Mononuclear cell (primary cell): ENCODE measurements around the gene PAK1. TPM values are rescaled to one million over a fixed set of nuclear protein-coding genes. Genes with fewer than 3 reads are reported as not detected.

ENCODE experiments used
- H3K27me3 ChIP-seq: 2 replicates; pipeline ENCODE4 v1.6.0; 2011; ENCODE audit warnings: low read length, control low read depth; ENCODE audit not compliant: insufficient read depth
- H3K4me1 ChIP-seq: 2 replicates; pipeline ENCODE4 v1.5.1; 2011; ENCODE audit warnings: mild to moderate bottlenecking, low read length, control low read depth; ENCODE audit not compliant: insufficient read depth
- H3K4me3 ChIP-seq: 2 replicates; pipeline ENCODE4 v1.5.1; 2011; ENCODE audit warnings: mild to moderate bottlenecking, low read length, moderate library complexity
- H3K9me3 ChIP-seq: 2 replicates; pipeline ENCODE4 v1.5.1; 2011; ENCODE audit warnings: low read depth, mild to moderate bottlenecking, control low read depth, low read length
- total RNA-seq: library from RNA; depleted of rRNA; stranded (reverse); fragments of >200 nt; gene quantifications from one replicate; pipeline ENCODE4 v1.2.3, GENCODE V29; 2012

Gene PAK1
- total RNA-seq, 1 donor = 29.2 TPM

DNA sequence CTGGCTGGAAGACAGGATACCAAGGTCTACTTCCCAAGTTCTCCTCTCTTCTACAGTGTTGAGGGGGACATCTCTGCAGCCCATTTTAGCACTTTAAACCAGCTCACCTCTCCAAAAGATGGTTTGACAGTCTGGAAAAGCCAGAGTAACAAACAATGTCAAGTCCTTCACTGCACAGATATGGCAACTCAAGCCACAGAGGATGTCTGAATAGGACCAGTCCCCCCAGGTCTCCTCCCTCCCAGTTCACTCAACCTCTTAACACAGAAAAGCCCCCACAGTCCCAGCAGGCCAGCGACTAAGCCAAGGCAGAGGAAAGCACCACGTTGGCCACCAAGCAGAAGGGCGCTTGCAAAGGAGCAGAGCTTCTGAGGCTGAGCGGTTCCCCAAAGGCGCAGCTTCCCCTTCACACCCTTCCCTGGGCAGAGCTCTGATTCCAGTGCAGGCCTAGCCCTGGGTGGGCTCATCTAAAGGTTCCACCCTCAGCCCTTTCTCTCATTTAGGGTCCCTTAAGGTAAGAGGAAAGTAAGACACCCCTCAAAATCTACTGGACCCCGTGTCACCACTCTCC lies 62.7 kb downstream of the PAK1 start:
- Histone ChIP-seq H3K27me3 (no peaks in the 10 kb centered on the region), H3K9me3 (no peaks in the 10 kb centered on the region), H3K4me1 (peaks cover 57% of the 10 kb centered on the region), H3K4me3 (peak overlapping the region; percentile 66)

DNA sequence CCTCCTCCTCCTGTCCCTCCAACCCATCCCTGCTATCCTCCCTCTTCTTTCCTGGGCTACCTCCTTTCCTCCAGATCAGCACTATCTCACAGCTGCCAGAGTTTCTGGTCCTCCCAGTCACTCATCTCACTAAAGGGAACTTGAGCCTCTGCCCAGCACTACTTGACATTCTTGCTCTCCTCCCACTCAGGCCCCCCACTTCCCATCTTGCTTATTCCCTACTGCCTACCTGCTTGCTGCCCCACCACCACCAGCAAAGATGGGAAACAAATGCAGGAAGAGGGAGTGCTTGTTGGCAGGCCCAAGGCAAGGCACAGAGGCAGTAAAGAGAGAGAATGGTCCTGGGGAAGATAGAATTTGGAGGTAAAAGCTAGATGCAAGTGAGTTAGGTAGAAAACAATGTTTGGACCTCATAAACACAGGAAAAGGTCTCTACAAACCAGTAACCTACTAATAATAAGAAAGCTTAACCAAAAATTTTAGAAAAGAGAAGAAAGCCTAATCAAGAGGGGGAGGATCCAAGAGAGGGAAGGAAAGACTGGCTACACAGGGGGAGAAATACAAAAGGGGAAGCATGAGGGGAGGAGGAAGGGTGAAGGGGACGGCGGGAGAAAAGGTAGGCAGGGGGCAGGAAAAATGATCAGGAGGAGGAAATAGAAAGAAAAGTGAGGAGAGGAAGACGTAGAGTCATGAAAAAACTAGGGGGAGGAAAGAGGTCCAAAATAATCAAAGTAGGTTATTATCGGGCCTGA lies 63.6 kb downstream of the PAK1 start:
- Histone ChIP-seq H3K4me1 (peaks cover 64% of the 10 kb centered on the region), H3K9me3 (no peaks in the 10 kb centered on the region), H3K4me3 (peak overlapping the region; percentile 66), H3K27me3 (no peaks in the 10 kb centered on the region)

DNA sequence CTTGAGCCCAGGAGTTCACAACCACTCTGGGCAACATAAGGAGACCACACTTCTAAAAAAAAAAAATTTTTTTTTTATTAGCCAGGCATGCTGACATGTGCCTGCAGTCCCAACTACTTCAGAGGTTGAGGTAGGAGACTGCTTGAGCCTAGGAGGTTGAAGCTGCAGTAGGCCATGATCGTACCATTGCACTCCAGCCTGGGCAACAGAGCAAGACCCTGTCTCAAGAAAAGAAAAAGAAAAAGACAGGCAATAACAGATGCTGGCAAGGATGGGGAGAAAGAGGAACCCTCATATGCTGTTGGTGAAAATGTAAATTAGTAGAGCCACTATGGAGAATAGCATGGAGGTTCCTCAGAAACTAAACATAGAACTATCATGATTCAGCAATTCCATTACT lies 64.8 kb downstream of the PAK1 start:
- H3K4me1 ChIP-seq = peaks cover 64% of the 10 kb centered on the region
- H3K27me3 ChIP-seq = no peaks in the 10 kb centered on the region
- no peak overlapping the region for H3K4me3 ChIP-seq
- no peaks in the 10 kb centered on the region for H3K9me3 ChIP-seq

DNA sequence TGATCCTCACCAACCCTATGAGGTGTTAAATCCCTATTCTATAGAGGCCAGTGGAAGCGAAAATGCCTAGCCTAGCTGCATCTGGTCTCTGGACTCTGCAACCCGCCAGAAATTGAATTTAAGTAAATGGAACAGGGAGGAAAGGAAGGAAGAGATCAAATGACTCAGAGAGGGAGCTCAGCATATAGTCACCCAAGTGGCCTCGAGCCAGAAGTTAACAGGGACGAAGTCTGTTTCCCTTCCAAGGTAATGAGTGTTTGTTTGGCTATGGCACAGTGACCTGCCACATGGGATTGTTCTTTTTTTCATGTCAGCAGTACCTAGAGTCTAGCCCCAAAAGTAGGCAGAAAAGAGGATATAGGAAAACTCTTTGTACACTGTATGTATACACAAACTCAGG lies 66.3 kb downstream of the PAK1 start:
- Histone ChIP-seq H3K27me3 (no peaks in the 10 kb centered on the region), H3K4me1 (peaks cover 74% of the 10 kb centered on the region), H3K4me3 (no peak overlapping the region), H3K9me3 (no peaks in the 10 kb centered on the region)

DNA sequence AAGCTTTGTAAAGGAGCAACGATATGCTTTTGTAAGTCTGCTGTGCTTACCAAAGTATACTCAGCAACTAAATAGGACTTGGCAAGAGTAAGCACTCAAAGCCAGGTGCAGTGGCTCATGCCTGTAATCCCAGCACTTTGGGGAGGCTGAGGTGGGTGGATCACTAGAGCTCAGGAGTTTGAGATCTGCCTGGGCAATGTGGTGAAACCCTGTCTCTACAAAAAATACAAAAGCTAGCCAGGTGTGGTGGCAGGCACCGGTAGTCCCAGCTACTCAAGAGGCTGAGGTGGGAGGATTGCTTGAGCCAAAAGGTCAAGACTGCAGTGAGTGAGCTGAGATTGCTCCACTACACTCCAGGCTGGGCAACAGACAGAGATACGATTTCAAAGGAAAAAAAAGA lies 67.5 kb downstream of the PAK1 start:
- Histone ChIP-seq H3K4me3 (no peak overlapping the region), H3K4me1 (peaks cover 71% of the 10 kb centered on the region), H3K9me3 (no peaks in the 10 kb centered on the region), H3K27me3 (no peaks in the 10 kb centered on the region)

DNA sequence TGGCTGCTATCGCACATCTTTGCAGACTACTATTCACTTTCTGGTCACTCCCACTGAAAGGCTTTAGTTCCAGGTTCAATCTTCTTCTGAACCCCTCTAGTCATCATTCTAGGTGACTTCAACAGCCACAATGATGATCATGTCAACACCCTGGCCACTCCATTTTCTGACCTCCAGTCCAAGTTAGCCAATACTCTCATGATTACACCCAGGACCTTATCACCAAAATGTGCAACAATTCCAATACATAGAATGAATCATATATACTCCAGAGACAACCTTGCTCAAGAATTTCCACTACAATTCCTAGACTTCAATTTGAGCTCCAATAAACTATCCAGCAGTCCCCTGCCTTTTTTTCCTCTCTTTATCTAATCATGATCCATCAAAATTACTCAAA lies 70.7 kb downstream of the PAK1 start:
- Histone ChIP-seq H3K4me3 (no peak overlapping the region), H3K27me3 (no peaks in the 10 kb centered on the region), H3K4me1 (peaks cover 48% of the 10 kb centered on the region), H3K9me3 (no peaks in the 10 kb centered on the region)

DNA sequence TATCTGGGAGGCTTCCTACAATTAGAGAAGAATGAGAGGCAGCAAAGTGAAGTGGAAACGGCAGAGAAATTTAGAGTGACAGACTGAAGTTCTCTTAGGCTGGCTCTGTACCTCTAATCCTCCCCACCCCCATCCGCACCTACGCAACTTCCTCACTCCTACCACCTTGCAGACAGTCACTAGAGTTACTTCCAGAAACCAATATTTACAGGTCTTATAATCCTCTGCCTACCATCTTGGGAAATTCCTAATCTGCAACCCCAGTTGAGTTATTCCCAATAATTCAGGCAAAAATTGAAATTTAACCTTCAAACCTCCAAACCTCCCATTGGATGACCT lies 71.7 kb downstream of the PAK1 start:
- Histone ChIP-seq H3K4me1 (peaks cover 37% of the 10 kb centered on the region), H3K4me3 (no peak overlapping the region), H3K27me3 (no peaks in the 10 kb centered on the region), H3K9me3 (no peaks in the 10 kb centered on the region)

DNA sequence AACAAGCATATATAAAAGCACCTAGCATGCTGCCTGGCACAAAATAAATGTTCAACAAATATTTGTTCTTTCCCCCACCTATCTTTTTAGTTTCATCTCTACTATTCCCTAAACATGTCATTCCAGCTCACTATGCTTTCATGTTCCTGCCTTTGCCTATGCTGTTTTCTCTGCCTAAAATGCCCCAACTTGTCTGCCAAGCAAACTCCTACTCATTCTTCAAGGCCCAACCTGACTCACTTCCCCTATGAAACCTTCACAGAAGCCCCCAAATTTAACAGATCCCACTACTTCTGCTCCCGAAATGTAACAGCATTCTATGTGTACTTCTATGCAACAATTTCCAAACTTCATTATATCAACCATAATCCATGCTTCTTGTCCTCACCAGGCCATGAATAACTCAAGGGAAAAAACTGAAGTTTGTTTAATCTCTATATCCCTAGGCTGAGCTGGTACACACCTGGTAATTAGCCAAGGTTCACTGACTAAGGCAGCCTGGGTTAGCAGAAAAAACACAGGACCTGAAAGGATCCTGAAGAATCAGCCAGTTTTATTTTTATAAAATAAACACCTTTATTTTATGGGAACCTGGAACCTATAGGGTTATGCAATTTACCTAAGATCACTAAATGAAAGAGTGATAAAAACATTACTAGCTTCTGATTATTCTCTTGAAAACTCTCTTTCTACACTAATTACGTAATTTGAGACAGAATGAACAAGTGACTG lies 72.2 kb downstream of the PAK1 start:
- Histone ChIP-seq H3K4me1 (peaks cover 32% of the 10 kb centered on the region), H3K27me3 (no peaks in the 10 kb centered on the region), H3K4me3 (no peak overlapping the region), H3K9me3 (no peaks in the 10 kb centered on the region)

DNA sequence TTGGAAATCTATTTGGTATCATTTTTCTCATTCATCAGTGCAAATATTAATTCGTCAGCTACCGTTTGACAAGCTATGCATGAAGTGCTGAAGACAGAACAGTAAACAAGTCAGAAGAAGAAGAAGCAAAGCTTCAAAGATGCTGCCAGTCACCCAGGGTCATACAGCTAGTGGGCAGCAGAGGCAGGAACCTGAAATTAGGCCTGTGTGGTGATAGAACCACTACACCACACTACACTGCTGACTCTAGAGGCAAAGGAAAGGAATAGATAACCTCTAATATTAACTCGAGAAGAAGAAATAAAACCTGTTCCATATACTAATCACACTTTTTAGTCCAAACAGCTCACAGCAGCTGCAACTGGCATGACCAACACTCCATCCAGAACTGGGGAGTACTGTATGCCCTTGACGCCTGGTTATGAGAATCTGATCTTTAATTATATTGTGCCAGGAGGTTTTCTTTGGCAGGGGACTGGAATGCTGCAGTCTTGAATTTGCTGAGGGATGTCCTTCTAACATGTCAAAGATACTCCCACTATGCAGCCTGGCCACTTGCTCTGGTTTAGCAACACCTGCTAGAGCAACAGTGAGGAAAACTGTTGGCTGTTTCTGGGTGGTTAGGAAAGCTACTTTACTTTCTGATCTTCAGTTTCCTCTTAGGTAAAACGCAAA lies 73.0 kb downstream of the PAK1 start:
- Histone ChIP-seq H3K9me3 (no peaks in the 10 kb centered on the region), H3K4me1 (peaks cover 25% of the 10 kb centered on the region), H3K27me3 (no peaks in the 10 kb centered on the region), H3K4me3 (no peak overlapping the region)

DNA sequence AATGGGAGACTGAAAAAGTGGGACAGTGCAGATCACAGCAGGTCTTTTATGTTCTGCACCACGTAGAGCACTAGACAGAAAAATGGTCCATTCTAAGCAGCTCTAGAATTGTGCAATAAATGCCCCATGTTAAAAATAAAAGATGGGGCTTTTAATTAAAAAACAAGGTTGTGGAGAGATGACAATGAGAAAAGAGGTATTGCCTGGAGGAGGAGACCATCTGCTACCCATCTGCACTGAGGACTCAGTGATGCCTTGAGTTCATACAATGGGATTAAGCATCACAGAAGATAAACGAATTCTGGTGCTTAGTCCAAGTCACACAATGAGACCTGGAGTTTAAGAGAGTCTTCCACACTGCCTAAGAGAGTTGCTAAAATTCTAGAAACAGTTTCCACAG lies 73.6 kb downstream of the PAK1 start:
- Histone ChIP-seq H3K4me3 (no peak overlapping the region), H3K4me1 (peaks cover 27% of the 10 kb centered on the region), H3K9me3 (no peaks in the 10 kb centered on the region), H3K27me3 (no peaks in the 10 kb centered on the region)

DNA sequence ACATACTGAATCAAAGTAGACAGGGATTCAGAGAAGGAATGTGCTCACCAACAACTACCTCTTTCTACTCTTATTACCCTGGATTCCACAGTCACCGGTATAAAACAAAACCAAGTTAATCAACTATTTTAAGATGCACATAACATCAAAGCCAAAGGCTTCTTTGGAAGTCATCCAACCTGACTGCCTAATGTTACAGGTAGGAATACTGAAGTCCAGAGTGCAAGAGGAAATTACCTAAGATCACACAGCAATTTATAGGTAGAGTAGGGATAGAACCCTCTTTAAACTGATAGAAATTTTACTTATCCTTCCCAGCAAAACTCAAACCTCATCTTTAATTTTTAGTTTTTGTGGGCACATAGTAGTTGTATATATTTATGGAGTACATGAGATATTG lies 76.3 kb downstream of the PAK1 start:
- Histone ChIP-seq H3K27me3 (no peaks in the 10 kb centered on the region), H3K4me1 (peaks cover 17% of the 10 kb centered on the region), H3K9me3 (no peaks in the 10 kb centered on the region), H3K4me3 (no peak overlapping the region)

DNA sequence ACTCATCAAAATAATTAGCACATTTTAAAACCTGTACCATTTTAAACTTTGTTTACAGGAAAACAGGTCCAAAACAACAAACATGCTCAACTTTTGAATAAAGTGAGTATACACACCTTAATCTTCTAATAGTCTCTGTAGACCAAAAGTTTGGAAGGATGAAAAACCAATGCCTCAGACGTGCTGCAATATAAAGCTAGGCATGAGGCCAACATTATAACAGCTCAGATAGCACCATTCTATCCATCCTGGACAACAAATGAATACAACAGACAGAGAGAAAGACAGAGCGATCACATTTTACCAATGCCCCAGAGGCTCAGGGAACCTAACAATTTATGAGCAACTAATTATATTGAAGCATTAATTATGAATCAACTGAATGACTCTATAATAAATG lies 77.0 kb downstream of the PAK1 start:
- Histone ChIP-seq H3K4me1 (peaks cover 12% of the 10 kb centered on the region), H3K4me3 (no peak overlapping the region), H3K9me3 (no peaks in the 10 kb centered on the region), H3K27me3 (no peaks in the 10 kb centered on the region)

DNA sequence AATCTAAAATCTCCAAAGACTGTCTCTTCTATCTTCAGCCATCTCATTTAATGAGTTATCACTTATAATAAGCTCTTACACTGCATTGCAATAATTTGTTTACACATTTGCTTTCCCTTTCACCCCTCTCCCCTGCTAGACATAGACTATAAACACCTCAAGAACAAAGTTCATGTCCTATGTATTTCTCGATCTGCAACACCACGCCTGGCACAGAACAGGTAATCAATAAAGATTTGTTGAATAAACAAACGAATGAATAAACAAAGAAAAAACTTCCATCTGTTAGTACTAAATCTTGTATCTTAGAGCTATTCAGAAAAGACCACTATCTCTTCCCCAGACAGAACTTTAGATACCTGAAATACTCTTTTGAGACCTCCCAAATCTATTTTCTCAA lies 77.6 kb downstream of the PAK1 start:
- peaks cover 12% of the 10 kb centered on the region for H3K4me1 ChIP-seq
- H3K9me3 ChIP-seq = no peaks in the 10 kb centered on the region
- no peaks in the 10 kb centered on the region for H3K27me3 ChIP-seq
- H3K4me3 ChIP-seq = no peak overlapping the region

DNA sequence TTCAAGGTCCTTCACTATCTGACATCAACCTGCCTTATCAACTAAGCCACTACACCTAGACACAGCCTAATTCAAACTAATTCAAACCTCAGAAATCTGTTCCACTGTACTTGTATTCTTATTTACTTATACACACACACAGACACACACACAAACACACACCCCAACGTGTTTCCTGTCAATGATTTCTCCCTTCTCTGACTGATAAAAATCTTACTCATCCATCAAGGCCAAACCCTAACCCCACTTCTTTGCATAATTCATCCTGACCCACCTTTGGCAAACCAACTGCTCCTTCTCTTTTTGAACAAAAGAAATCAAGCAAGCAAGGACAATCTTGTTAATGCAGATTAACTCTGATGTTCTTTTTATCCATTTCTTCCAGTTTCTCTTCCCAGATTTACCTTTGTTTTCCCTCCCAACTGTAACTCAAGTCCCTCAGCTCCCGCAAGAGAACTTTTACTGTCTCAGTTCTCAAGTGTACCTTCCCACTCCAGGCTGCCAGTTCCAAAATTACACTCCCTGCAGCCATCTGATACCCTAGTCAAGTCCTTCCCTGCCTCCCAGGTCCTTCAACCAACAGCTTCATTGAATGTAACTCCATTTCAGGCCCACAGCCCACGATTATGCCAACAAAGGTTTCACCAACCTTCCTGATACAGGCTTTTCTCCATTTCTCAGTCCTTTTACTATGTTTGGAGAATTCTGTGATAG lies 78.3 kb downstream of the PAK1 start:
- H3K4me1 ChIP-seq = peaks cover 7% of the 10 kb centered on the region
- no peaks in the 10 kb centered on the region for H3K9me3 ChIP-seq
- H3K27me3 ChIP-seq = no peaks in the 10 kb centered on the region
- H3K4me3 ChIP-seq = no peak overlapping the region

DNA sequence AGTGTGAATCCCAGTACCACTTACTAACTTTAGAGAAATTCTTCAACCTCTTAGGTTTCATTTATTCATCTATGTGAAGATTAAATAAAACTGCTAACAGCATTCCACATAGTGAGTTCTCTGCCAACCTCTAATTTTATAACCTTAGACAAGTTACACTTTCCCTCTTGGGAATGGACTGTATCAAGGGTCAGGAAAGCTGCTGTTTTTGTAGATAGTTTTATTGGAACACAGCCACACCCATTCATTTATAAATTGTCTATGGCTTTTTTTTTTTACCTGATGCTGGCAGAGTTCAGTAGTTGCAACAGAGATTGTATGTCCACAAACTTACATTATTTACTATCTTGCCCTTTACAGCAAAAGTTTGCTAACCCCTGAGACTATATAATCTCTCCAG lies 81.1 kb downstream of the PAK1 start:
- peaks cover 7% of the 10 kb centered on the region for H3K4me1 ChIP-seq
- H3K9me3 ChIP-seq = no peaks in the 10 kb centered on the region
- H3K4me3 ChIP-seq = no peak overlapping the region
- no peaks in the 10 kb centered on the region for H3K27me3 ChIP-seq
